Loucy (cell line): ENCODE measurements around the gene CACNG6.

ENCODE experiments used
- EZH2phosphoT487 ChIP-seq: fragments of 200-600 bp; IDR thresholded peaks from 2 replicates; pipeline ENCODE4 v1.6.1; 2018; ENCODE audit warnings: antibody characterized with exemption, mild to moderate bottlenecking, moderate library complexity, borderline replicate concordance
- TF ChIP-seq, protein P1 (sequence below): fragments of 200-600 bp; sonication (generic); conservative IDR thresholded peaks from 2 replicates; pipeline ENCODE4 v1.5.1; 2014; ENCODE audit warnings: mild to moderate bottlenecking, antibody characterized with exemption, low read length

DNA sequence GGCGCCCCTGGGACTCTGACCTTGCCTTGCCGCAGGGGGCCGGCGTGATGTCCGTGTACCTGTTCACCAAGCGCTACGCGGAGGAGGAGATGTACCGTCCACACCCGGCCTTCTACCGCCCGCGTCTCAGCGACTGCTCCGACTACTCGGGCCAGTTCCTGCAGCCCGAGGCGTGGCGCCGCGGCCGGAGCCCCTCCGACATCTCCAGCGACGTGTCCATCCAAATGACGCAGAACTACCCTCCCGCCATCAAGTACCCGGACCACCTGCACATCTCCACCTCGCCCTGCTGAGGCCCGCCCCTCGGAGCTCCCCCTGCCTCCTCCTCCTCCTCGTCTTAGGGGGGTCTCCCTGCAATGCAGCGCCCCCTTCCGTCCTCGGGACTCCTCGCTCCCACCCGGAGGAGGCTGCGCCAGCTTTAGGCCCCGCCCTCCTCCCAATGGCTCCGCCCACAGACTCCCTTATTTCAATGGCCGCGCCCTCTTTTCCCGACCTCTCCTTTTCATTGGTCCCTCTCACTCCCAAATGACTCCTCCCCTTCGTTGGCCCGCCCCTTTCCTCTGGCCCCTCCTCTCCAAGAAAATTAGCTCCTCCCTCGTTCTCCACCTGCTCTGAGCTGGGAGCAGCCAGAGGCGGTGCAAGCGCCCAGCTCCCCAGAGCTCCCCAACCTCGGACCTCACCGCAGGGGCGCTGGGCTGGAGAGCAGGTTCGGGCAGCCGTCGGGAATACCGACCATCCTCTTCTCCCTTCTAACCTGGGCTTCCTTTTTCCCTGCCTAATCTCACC is 49.2 kb upstream of the CACNG6 start:
- TF ChIP-seq, protein P1, sequence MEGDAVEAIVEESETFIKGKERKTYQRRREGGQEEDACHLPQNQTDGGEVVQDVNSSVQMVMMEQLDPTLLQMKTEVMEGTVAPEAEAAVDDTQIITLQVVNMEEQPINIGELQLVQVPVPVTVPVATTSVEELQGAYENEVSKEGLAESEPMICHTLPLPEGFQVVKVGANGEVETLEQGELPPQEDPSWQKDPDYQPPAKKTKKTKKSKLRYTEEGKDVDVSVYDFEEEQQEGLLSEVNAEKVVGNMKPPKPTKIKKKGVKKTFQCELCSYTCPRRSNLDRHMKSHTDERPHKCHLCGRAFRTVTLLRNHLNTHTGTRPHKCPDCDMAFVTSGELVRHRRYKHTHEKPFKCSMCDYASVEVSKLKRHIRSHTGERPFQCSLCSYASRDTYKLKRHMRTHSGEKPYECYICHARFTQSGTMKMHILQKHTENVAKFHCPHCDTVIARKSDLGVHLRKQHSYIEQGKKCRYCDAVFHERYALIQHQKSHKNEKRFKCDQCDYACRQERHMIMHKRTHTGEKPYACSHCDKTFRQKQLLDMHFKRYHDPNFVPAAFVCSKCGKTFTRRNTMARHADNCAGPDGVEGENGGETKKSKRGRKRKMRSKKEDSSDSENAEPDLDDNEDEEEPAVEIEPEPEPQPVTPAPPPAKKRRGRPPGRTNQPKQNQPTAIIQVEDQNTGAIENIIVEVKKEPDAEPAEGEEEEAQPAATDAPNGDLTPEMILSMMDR: no peak
- no peak for TF ChIP-seq EZH2phosphoT487
